NOMO-1 treated with dmso at 0.1 percent for 144 hours (cell line): ENCODE measurements around the gene BCAS3.
"Not testable (repeated sequence)": the region's sequence is repeated elsewhere in the genome, so short reads cannot be mapped to it uniquely, and the experiment has no call there.

Experiments used
- DNase-seq: peaks from one replicate; lab custom pipeline; 2025; ENCODE audit not compliant: unreplicated experiment; lab: John Stamatoyannopoulos, UW

BCAS3 gene

GRCh38 chr17:60744355-60744966 lies 66.8 kb downstream of the BCAS3 start:
- no peak for DNase-seq

DNA sequence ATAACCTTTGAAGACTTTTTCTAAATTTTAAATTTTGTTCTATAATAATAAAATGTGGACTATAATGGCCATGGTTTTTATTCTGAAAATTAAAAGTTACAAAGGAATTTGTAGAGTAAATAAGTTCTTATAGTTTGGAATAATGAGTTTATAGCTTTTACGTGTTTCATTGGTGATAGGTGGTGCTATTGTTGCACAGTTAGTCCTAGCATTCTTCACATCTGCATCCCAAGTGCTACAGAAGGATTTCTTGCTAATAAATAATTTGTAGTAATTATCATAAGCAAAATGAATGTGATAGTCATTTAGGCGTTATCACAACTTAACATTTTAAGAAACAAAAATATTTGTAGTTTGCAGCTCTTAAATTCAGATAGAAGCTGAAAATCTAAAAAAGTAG lies 67.9 kb downstream of the BCAS3 start:
- DNase-seq: no peak

- no peak for DNase-seq
Observed at GRCh38 chr17:60747069-60747808, 69.6 kb downstream of the BCAS3 start.

GRCh38 chr17:60748204-60748603 lies 70.6 kb downstream of the BCAS3 start:
- no peak for DNase-seq

GRCh38 chr17:60749050-60749449 lies 71.4 kb downstream of the BCAS3 start:
- DNase-seq: no peak

GRCh38 chr17:60749708-60750107 lies 72.1 kb downstream of the BCAS3 start:
- DNase-seq: no peak

- no peak for DNase-seq
Observed at GRCh38 chr17:60750640-60751039, 73.0 kb downstream of the BCAS3 start.

DNA sequence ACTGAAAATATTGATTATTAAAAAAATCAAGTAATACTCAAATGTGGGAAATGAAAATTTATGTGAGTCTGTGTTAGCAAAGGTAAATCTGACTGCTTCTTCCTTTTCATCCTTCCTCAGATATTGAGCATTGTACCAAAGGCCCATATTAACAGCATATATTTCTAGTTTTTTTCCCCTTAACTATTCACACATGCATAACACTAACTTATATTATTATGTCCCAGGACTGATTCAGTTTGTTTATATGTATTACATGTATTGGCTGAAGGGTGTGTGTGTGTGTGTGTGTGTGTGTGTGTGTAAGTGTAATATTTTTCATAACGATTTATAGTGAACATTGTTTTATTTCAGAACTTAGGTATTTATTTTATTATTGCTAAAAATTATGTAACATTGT lies 74.2 kb downstream of the BCAS3 start:
- no peak for DNase-seq

DNA sequence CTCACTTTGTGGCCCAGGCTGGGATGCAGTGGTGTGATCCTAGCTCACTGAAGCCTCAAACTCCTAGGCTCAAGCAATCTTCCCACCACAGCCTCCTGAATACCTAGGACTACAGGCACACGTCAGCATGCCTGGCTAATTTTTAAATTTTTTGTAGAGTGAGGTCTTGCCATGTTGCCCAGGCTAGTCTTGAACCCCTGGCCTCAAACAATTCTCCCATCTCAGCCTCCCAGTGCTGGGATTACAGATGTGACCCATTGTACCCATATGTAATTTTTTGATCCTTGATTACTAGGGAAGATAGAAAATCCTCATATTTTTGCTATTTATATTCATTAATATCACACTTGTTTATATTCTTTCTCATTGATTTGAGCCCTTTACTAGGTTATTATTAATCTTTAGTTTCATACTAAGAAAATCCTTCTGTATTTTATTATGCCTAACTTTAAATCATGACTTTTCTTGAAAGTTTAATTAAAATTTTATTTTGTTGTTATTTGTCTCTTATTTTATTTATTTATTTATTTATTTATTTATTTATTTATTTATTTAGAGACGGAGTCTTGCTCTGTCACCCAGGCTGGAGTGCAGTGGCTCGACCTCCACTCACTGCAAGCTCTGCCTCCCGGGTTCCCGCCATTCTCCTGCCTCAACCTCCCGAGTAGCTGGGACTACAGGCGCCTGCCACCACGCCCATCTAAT lies 75.4 kb downstream of the BCAS3 start:
- no peak for DNase-seq

- DNase-seq: no peak
Observed at GRCh38 chr17:60754057-60754604, 76.5 kb downstream of the BCAS3 start.

DNA sequence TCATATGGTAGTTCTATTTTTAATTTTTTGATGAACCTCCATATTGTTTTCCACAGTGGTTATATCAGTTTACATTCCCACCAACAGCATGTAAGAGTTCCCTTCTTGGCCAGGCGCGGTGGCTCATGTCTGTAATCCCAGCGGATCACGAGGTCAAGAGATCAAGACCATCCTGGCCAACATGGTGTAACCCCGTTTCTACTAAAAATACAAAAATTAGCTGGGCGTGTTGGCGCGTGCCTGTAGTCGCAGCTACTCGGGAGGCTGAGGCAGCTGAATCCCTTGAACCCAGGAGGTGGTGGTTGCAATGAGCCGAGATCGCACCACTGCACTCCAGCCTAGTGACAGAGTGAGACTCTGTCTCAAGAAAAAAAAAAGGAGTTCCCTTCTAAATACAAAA lies 79.1 kb downstream of the BCAS3 start:
- not testable (repeated sequence) for DNase-seq

DNA sequence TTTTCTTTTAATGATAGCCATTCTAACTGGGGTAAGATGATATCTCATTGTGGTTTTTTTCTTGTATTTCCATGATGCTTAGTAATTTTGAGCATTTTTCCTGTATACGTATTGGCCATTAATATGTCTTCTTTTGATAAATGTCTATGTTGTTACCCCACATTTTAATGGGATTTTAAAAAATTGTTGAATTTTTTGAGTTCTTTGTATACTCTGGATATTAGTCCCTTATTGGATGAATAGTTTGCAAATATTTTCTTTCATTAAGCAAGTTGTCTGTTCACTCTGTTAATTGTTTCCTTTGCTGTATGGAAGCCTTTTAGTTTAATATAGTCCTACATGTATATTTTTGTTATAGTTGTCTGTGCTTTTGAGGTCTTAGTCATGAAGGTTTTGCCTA lies 79.8 kb downstream of the BCAS3 start:
- DNase-seq: no peak

DNA sequence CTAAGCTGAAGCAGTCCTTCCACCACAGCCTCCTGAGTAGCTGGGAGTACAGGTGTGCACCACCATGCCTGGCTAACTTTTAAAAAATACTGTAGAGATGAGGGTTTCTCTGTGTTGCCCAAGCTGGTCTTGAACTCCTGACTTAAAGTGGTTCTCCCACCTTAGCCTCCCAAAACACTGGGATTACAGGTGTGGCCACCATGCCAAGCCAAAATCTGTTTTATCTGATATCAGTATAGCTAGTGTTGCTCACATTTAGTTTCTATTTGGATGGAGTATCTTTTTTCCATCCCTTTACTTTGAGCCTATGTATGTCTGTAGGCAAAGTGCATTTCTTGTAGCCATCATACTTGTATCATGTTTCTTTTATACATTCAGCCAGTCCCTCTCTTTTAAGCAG lies 82.1 kb downstream of the BCAS3 start:
- no peak for DNase-seq

GRCh38 chr17:60761301-60761700 lies 83.7 kb downstream of the BCAS3 start:
- not testable (repeated sequence) for DNase-seq

GRCh38 chr17:60766778-60767190 lies 89.1 kb downstream of the BCAS3 start:
- no peak for DNase-seq

DNA sequence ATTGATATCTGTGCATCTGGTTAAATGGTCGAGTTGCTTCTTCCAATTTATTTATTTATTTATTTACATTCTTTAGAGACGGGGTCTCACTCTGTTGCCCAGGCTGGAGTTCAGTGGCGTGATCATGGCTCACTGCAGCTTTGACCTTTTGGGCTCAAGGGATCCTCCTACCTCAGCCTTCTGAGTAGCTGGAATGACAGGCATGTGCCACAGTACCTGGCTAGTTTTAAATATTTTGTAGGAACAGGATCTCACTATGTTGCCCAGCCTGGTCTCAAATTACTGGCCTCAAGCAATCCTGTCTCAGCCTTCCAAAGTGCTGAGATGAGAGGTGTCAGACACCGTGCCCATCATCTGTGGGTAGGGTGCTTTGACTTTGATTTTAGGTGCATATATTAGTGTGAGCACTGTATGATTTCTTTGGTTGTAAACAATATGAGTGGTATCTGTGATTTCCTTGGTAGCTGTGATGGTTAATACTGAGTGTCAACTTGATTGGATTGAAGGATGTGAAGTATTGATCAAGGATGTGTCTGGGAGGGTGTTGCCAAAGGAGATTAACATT lies 90.2 kb downstream of the BCAS3 start:
- DNase-seq: no peak

- DNase-seq: no peak
Observed at GRCh38 chr17:60769327-60769726, 91.7 kb downstream of the BCAS3 start.

GRCh38 chr17:60770946-60771422 lies 93.3 kb downstream of the BCAS3 start:
- DNase-seq: no peak

DNA sequence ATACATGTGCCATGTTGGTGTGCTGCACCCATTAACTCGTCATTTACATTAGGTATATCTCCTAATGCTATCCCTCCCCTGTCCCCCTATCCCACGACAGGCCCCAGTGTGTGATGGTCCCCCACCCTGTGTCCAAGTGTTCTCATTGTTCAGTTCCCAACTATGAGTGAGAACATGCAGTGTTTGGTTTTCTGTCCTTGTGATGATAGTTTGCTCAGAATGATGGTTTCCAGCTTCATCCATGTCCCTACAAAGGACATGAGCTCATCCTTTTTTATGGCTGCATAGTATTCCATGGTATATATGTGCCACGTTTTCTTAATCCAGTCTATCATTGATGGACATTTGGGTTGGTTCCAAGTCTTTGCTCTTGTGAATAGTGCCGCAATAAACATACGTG lies 94.0 kb downstream of the BCAS3 start:
- not testable (repeated sequence) for DNase-seq

GRCh38 chr17:60773552-60773951 lies 95.9 kb downstream of the BCAS3 start:
- no peak for DNase-seq

DNA sequence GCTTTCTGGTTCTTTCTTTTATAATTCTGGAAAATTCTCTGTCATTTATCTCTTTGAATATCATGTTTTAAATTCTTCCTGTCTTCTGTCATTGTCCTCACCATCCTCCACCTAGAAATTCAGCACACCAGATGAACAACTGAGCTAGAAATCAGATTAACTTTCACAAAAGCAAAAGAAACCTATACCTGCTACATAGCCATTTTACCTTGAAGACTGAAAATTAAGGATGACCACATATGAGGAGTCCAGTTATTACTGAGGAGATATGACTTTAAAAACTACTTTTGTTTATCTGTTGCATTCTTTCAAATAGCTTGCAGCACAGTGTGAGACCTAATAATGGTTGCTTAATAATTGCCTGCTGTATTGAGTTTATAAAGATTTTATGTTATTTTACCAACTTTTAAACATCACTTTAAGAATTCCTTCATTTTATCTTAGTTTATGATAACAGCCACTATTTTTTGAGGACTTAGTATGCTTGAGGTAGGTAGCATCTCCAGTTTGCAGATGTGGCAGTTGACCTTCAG lies 104.3 kb downstream of the BCAS3 start:
- no peak for DNase-seq
